GM12878 (cell line): ENCODE data around the gene CD68. TPM values are rescaled to one million over a fixed set of nuclear protein-coding genes. Genes with fewer than 3 reads are reported as not detected.

Experiments used
- CUX1 ChIP-seq: IDR thresholded peaks from 2 replicates; pipeline ENCODE4 v1.6.1; 2012; ENCODE audit warnings: improper control_type of control experiment, low read depth, low read length; ENCODE audit not compliant: insufficient replicate concordance
- EED ChIP-seq: sonication (generic); IDR thresholded peaks from 2 replicates; pipeline ENCODE4 v1.6.1; 2016; ENCODE audit warnings: antibody characterized with exemption, low read depth
- ESRRA ChIP-seq: IDR thresholded peaks from 2 replicates; pipeline ENCODE4 v1.6.1; 2012; ENCODE audit warnings: mild to moderate bottlenecking, low read length, improper control_type of control experiment
- KAT2A ChIP-seq: conservative IDR thresholded peaks from 2 replicates; pipeline ENCODE4 v1.6.1; 2011; ENCODE audit warnings: low read depth, low read length; ENCODE audit not compliant: control insufficient read depth
- PRDM15 ChIP-seq: fragments of 450-650 bp; formaldehyde crosslinking; IDR thresholded peaks from 2 replicates; pipeline ENCODE4 v1.4.0; 2020; ENCODE audit warnings: mild to moderate bottlenecking, moderate library complexity
- RAD51 ChIP-seq: fragments of 450-650 bp; IDR thresholded peaks from 2 replicates; pipeline ENCODE4 v1.6.1; 2016; ENCODE audit warnings: moderate library complexity, mild to moderate bottlenecking, inconsistent platforms
- STAT3 ChIP-seq: IDR thresholded peaks from 2 replicates; pipeline ENCODE4 v1.6.1; 2011; ENCODE audit warnings: low read depth, low read length, improper control_type of control experiment
- TBL1XR1 ChIP-seq: IDR thresholded peaks from 2 replicates; pipeline ENCODE4 v1.6.1; 2012; ENCODE audit warnings: low read depth, low read length, improper control_type of control experiment
- YY1 ChIP-seq: IDR thresholded peaks from 2 replicates; pipeline ENCODE4 v1.6.1; 2011; ENCODE audit warnings: low read depth, mild to moderate bottlenecking, low read length
- ZNF384 ChIP-seq: IDR thresholded peaks from 2 replicates; pipeline ENCODE4 v1.6.1; 2012; ENCODE audit warnings: low read depth, mild to moderate bottlenecking, low read length, improper control_type of control experiment, borderline replicate concordance
- ZSCAN29 ChIP-seq: fragments of 450-650 bp; IDR thresholded peaks from 2 replicates; pipeline ENCODE4 v1.6.1; 2017; ENCODE audit warnings: mild to moderate bottlenecking, moderate library complexity
- polyA plus RNA-seq, 11 experiments: library from polyadenylated mRNA; depleted of rRNA in 4 of 11; unstranded in 6 of 11; stranded (reverse) in 5 of 11; fragments of >200 nt; fragmentation: Nextera tagmentation in 4 of 11; fragmentation: Illumina TruSeq in 1 of 11; extraction: Ambion mirVana in 4 of 11; extraction: Trizol in 1 of 11; gene quantifications; 1 replicate in 1 of 11; 2 replicates in 10 of 11; pipeline versions ENCODE4 v1.2.1 to v1.2.3, GENCODE V29; 2011 to 2016; ENCODE audit warnings: inconsistent platforms in 2 of 11, missing spikeins in 2 of 11, low read depth in 1 of 11
- total RNA-seq, 4 experiments: library from RNA; depleted of rRNA in 3 of 4; stranded (reverse); fragments of >200 nt in 3 of 4; fragmentation: Illumina TruSeq in 1 of 4; extraction: Trizol in 1 of 4; gene quantifications; 2 replicates each; pipeline versions ENCODE4 v1.2.1 to v1.2.3, GENCODE V29; 2013 to 2021
- TF ChIP-seq, protein P1 (sequence below): IDR thresholded peaks from 2 replicates; pipeline ENCODE4 v1.6.1; 2012; ENCODE audit warnings: low read length, inconsistent platforms
- TF ChIP-seq, protein P2 (sequence below): IDR thresholded peaks from 2 replicates; pipeline ENCODE4 v1.6.1; 2011; ENCODE audit warnings: borderline replicate concordance, low read depth, mild to moderate bottlenecking, moderate library complexity, mixed read lengths, low read length; ENCODE audit not compliant: insufficient read depth; ENCODE audit errors: extremely low read length

Gene CD68
- total and polyA plus RNA-seq, 10 of the 15 experiments (the other 5 are each of a cell fraction or from before 2014, with no cell fraction given): 2.6 to 6.9 (median 3.8) TPM

DNA sequence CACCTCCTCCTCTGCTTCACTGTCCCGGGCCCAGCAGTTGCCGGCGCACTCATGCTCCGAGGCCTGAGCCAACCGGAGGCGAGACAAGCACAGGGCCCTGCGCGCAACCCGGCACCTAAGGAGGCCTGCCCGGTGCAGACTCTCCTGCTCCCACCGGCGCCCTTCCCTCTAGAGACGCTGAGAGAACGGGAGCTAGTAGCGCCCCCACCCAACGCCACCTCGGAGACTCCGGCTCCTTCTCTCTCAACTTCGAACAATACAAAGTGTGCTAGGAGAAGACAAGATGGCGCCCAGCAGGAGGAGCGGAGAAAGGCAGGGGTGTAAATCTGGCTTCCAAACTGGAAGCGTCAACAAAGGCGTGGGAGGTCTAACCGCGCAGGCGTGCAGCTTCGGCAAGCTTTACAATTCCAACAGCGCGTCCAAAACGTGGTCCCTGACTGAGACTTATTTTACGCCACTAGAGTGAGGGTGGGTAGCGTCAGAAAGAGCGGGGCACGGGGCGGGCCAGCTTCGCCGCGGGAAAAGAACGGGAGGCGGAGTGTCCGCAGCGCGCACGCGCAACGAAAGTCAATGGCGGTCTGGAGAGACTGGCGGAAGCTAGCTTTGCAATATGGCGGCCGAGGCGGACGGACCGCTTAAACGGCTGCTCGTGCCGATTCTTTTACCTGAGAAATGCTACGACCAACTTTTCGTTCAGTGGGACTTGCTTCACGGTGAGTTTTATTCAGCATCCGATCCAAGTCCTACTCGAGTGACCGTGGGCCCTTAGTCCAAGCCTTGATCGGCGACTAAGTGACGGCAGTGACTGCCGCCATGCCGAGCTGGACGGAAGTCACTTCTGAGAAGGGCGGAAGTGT lies 4.0 kb downstream of the CD68 start, which contains the start of gene MPDU1 (continued):
- TF ChIP-seq KAT2A: no peak
- no peak for TF ChIP-seq PRDM15 (CRISPR knock-in tag)
- TF ChIP-seq, protein P1, sequence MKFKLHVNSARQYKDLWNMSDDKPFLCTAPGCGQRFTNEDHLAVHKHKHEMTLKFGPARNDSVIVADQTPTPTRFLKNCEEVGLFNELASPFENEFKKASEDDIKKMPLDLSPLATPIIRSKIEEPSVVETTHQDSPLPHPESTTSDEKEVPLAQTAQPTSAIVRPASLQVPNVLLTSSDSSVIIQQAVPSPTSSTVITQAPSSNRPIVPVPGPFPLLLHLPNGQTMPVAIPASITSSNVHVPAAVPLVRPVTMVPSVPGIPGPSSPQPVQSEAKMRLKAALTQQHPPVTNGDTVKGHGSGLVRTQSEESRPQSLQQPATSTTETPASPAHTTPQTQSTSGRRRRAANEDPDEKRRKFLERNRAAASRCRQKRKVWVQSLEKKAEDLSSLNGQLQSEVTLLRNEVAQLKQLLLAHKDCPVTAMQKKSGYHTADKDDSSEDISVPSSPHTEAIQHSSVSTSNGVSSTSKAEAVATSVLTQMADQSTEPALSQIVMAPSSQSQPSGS: no peak
- TF ChIP-seq TBL1XR1: no peak
- TF ChIP-seq ZNF384: no peak
- peak; percentile 9; the same call in 1 of the 2 replicates for TF ChIP-seq EED
- no peak for TF ChIP-seq ZSCAN29
- TF ChIP-seq, protein P2, sequence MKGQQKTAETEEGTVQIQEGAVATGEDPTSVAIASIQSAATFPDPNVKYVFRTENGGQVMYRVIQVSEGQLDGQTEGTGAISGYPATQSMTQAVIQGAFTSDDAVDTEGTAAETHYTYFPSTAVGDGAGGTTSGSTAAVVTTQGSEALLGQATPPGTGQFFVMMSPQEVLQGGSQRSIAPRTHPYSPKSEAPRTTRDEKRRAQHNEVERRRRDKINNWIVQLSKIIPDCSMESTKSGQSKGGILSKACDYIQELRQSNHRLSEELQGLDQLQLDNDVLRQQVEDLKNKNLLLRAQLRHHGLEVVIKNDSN: no peak
- no peak for TF ChIP-seq CUX1
- no peak for TF ChIP-seq ESRRA
- peak; percentile 96 for TF ChIP-seq YY1
- TF ChIP-seq STAT3: no peak
- peak; percentile 60; the same call in 1 of the 2 replicates for TF ChIP-seq RAD51
